MM.1S (cell line): ENCODE results near the gene NFRKB.

Experiments
- EZH2 ChIP-seq: fragments of 300-600 bp; sonication (generic); optimal IDR thresholded peaks from 2 replicates; pipeline ENCODE3; 2017; ENCODE audit warnings: low read depth, mild to moderate bottlenecking, antibody characterized with exemption, low read length, mixed read lengths
- EZH2phosphoT487 ChIP-seq: fragments of 300-600 bp; sonication (generic); IDR thresholded peaks from 2 replicates; pipeline ENCODE4 v1.6.1; 2018; ENCODE audit warnings: antibody characterized with exemption, low read length
- TF ChIP-seq, protein P1 (sequence below): fragments of 300-600 bp; sonication (generic); IDR thresholded peaks from 2 replicates; pipeline ENCODE4 v1.5.1; 2016; ENCODE audit warnings: antibody characterized with exemption, low read length, mixed read lengths

DNA sequence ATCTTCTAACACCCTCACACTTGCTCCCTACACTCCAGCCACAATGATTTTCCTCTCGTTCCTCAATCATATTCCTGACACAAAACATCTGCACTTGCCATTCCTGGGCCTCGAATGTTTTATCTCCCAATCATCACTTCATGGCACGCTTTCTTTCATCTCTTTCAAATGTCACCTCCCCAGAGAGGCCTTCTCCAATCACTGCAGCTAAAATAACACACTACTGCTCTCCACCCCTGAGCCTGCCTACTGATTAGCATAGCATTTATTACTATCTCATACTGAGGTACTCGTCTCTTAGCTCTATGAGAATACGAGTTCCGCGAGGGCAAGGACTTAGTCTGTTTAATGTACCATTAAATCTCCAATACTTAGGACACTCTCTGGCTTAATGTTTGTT is 23.5 kb downstream of the NFRKB start:
- TF ChIP-seq, protein P1, sequence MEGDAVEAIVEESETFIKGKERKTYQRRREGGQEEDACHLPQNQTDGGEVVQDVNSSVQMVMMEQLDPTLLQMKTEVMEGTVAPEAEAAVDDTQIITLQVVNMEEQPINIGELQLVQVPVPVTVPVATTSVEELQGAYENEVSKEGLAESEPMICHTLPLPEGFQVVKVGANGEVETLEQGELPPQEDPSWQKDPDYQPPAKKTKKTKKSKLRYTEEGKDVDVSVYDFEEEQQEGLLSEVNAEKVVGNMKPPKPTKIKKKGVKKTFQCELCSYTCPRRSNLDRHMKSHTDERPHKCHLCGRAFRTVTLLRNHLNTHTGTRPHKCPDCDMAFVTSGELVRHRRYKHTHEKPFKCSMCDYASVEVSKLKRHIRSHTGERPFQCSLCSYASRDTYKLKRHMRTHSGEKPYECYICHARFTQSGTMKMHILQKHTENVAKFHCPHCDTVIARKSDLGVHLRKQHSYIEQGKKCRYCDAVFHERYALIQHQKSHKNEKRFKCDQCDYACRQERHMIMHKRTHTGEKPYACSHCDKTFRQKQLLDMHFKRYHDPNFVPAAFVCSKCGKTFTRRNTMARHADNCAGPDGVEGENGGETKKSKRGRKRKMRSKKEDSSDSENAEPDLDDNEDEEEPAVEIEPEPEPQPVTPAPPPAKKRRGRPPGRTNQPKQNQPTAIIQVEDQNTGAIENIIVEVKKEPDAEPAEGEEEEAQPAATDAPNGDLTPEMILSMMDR, result no peak
- no peak for TF ChIP-seq EZH2
- no peak for TF ChIP-seq EZH2phosphoT487
